ENCODE results near the gene SPTBN1.

Gene SPTBN1

DNA sequence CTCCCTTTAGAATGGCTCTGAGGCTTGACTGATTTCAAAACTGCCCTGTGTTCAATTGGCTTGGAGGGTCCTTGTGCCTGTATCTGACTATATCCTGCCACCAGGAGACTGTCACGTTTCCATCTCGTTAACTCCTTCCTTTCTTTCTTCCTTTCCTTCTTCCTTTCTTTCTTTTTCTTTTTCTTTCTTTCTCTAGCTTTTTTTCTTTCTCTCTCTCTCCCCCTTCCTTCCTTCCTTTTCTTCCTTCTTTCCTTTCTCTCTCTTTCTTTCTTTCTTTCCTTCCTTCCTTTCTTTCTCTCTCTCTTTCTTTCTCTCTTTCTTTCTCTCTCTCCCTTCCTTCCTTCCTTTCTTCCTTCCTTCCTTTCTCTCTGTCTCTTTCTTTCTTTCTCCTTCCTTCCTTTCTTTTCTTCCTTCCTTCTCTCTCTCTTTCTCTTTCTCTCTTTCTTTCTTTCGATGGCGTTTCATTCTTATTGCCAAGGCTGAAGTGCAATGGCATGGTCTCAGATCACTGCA, 229.2 kb downstream of the SPTBN1 start:
- TF ChIP-seq, protein P1, sequence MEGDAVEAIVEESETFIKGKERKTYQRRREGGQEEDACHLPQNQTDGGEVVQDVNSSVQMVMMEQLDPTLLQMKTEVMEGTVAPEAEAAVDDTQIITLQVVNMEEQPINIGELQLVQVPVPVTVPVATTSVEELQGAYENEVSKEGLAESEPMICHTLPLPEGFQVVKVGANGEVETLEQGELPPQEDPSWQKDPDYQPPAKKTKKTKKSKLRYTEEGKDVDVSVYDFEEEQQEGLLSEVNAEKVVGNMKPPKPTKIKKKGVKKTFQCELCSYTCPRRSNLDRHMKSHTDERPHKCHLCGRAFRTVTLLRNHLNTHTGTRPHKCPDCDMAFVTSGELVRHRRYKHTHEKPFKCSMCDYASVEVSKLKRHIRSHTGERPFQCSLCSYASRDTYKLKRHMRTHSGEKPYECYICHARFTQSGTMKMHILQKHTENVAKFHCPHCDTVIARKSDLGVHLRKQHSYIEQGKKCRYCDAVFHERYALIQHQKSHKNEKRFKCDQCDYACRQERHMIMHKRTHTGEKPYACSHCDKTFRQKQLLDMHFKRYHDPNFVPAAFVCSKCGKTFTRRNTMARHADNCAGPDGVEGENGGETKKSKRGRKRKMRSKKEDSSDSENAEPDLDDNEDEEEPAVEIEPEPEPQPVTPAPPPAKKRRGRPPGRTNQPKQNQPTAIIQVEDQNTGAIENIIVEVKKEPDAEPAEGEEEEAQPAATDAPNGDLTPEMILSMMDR (IDR thresholded peaks at IDR 0.05), result no peak

DNA sequence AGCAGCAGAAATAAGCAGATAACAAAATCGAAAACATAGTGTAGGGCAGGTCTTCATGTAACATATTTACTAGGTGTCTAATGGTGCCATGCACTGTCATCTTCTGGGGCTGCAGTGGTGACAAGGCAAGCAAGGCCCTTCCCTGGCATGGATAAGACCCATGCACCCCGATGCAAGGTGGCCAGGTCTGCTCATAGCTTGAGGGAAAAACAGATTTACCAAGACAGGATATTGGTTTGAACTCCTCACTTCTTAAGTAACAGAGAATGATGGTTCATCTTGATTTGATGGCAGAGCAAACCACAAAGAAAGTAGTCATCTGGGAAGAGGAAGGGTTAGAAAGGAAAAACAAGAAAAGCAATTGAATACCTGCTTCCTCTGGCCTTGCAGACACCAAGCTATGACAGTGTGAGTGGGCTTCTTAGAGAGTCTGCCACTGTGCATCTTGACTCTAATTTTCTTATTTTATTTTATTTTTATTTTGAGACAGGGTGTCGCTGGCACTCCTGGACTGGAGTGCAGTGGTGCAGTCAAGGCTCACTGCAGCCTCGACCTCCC, 231.5 kb downstream of the SPTBN1 start:
- TF ChIP-seq, protein P1 (IDR thresholded peaks at IDR 0.05), result no peak

DNA sequence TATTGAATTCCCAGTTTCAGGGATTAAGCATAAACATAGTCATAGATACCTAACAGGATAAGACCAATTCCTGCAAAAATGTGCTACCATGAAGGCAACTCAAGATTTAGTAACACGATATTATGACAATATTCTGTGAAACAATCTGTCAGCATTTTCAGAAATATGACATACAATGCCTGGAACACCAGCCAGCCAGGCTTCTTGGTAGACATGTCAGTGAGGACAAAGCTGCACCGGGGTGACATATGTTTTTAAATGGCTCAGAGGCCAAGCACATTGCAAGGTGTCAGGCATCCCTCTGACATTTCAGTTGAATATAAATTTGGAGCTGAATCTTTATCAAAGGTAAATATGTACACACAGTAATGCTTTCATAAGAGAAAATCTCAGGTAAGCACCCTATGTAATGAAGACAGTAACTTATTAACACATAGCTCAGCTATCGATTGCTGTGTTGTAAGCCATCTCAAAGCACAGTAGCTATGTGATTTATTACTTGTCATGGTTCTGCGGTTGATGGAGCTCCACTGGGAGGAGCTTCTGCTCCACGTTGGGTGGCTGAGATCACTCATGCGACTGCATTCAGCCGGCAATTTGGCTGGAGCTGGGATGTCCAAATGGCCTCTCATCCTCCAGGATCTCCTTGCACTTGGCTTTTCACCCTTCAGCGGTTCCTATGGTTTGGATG, 235.5 kb downstream of the SPTBN1 start:
- TF ChIP-seq, protein P1 (IDR thresholded peaks at IDR 0.05), result no peak

DNA sequence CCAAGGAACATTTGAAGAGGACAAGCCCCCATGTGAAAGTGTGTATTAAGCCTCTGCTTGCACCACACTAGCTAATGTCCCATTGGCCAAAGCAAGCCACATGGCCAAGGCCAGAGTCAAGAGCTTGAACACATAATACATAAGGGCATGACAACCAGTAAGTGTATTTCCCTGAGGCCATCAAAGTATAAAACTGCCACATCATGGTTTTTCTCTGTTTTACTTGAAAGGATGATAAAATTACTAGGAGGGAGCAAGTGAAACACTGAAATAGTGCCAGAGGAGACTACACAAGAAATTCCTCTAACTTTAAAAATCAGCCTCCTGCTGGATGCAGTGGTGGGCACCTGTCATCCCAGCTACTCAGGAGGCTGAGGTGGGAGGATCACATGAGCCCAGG, 236.4 kb downstream of the SPTBN1 start:
- TF ChIP-seq, protein P1 (IDR thresholded peaks at IDR 0.05), result no peak

DNA sequence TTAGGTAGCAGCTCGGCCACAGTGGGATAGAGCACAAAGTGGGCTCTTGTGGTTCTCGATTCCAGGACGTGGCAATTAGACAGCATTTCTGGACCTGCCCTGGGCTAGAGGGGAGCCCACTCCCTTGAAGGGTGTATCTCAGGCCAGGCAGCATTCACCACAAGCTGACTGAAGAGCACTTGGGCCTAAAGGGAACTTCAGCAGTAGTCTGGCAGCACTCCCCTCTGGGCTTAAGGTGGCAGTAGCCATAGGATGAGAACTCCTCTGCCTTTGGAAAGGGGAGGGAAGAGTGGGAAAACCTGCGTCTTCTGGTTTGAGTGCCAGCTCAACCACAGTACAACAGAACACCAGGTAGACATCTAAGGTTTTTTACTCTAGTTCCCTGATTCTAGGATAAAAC, 239.3 kb downstream of the SPTBN1 start:
- TF ChIP-seq, protein P1 (IDR thresholded peaks at IDR 0.05), result no peak

DNA sequence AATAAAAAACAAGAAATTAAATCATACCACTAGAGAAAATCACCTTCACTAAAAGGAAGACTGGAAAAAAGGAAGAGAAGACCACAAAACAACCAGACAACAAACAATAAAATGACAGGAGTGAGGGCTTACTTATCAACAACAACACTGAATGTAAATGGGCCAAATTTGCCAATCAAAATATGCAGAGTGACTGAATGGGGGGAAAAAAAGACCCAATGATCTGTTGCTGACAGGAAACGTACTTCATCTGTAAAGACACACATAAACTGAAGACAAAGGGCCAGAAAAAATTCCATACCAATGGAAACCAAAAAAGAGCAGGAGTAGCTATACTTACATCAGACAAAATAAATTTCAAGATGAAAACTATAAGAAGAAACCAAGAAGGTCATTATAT, 241.8 kb downstream of the SPTBN1 start:
- TF ChIP-seq, protein P1 (IDR thresholded peaks at IDR 0.05), result no peak

DNA sequence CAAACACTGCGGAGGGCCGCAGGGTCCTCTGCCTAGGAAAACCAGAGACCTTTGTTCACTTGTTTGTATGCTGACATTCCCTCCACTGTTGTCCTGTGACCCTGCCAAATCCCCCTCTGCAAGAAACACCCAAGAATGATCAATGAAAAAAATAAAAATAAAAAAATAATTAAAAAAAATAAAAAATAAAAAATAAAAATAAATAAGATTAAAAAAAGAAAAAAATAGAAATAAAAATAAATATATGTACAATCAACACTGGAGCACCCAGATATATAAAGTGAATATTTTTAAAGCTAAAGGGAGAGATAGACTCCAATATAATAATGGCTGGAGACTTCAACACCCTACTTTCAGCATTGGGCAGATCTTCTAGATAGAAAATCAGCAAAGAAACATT, 243.5 kb downstream of the SPTBN1 start:
- TF ChIP-seq, protein P1 (IDR thresholded peaks at IDR 0.05), result no peak
